Heart left ventricle (tissue), 16 donors: ENCODE measurements around the gene RCVRN. TPM values are rescaled to one million over a fixed set of nuclear protein-coding genes. Genes with fewer than 3 reads are reported as not detected.

Experiments
- ATAC-seq, 4 donors: fragments of 200-7000 bp; cut with Tn5 transposase; one replicate each; pipeline ENCODE4 v1.9.1; 2020 to 2022; ENCODE audit warnings: moderate library complexity in 4 of 4, mild to moderate bottlenecking in 3 of 4, moderate number of reproducible peaks in 1 of 4
- DNase-seq, 5 donors: peaks; one replicate each; pipeline ENCODE4 v3.0.0-alpha.2; 2020
- H3K27ac ChIP-seq, 12 donors: fragments of 200-600 bp; sonication (generic) in 4 of 12; one replicate each; pipeline versions ENCODE4 v1.5.0 to v1.8.0; 2016 to 2022; ENCODE audit warnings: mild to moderate bottlenecking in 2 of 12
- H3K27me3 ChIP-seq, 9 donors: fragments of 200-600 bp; sonication (generic) in 2 of 9; one replicate each; pipeline versions ENCODE4 v1.5.1 to v1.8.0; 2016 to 2022; ENCODE audit warnings: mild to moderate bottlenecking in 3 of 9
- H3K36me3 ChIP-seq, 9 donors: fragments of 200-600 bp; sonication (generic) in 2 of 9; one replicate each; pipeline versions ENCODE4 v1.5.0 to v1.8.0; 2018 to 2022; ENCODE audit warnings: mild to moderate bottlenecking in 2 of 9
- H3K4me1 ChIP-seq, 12 donors: fragments of 200-600 bp; sonication (generic) in 4 of 12; one replicate each; pipeline versions ENCODE4 v1.5.0 to v1.8.0; 2016 to 2022; ENCODE audit warnings: mild to moderate bottlenecking in 3 of 12
- H3K4me3 ChIP-seq, 12 donors: fragments of 200-600 bp; sonication (generic) in 4 of 12; one replicate each; pipeline versions ENCODE4 v1.5.0 to v1.8.0; 2017 to 2022; ENCODE audit warnings: mild to moderate bottlenecking in 9 of 12, moderate library complexity in 4 of 12
- H3K9me3 ChIP-seq, 12 donors: fragments of 200-600 bp; sonication (generic) in 4 of 12; one replicate each; pipeline versions ENCODE4 v1.5.0 to v1.8.0; 2016 to 2022; ENCODE audit warnings: mild to moderate bottlenecking in 1 of 12
- CTCF ChIP-seq, 12 donors: fragments of 200-600 bp; sonication (generic) in 4 of 12; IDR thresholded peaks; one replicate each; pipeline versions ENCODE4 v1.5.0 to v1.8.0; 2018 to 2022; ENCODE audit warnings: antibody characterized with exemption in 12 of 12, mild to moderate bottlenecking in 5 of 12
- POLR2A ChIP-seq, 2 donors: fragments of 450-650 bp; IDR thresholded peaks; one replicate each; pipeline ENCODE4 v1.6.1; 2017; ENCODE audit warnings: antibody characterized with exemption in 2 of 2, mild to moderate bottlenecking in 2 of 2, moderate library complexity in 2 of 2
- WGBS, 4 donors: extraction: QIAGEN DNeasy Blood & Tissue Kit in 2 of 4; methylation state at CpG; one replicate each; pipeline versions ENCODE4 v1.1.5 to v1.1.7; 2013 to 2018; 5-methylcytosine and 5-hydroxymethylcytosine counted together
- intact Hi-C, 10 donors: fragments of 100-400 bp; cut with DNase I; formaldehyde crosslinking; loops; one replicate each; pipeline versions ENCODE4 v1.11.1 to v1.14.2; 2022
- polyA plus RNA-seq, 2 donors: library from polyadenylated mRNA; stranded (reverse); fragments of 200-250 nt; gene quantifications; one replicate each; pipeline ENCODE4 v1.2.3, GENCODE V29; 2013
- total RNA-seq, 9 donors: library from RNA; depleted of rRNA in 2 of 9; stranded (reverse); fragments of >200 nt in 2 of 9; fragmentation: NEBNext Ultra II Directional in 3 of 9; extraction: Animal tissue kit (Norgen Biotek cat#: 25700) in 3 of 9; gene quantifications; one replicate each; pipeline versions ENCODE4 v1.1.0 to v1.2.4, GENCODE V29; 2016 to 2023
- donor health status: ischemic (EF 13 %, LVEDD 7.1; RV severe dilation, severe dysfunction).
- donor health status: healthy with polysubstance abuse.
- donor health status: DM: no; HTN: yes; CAD: no.
- donor health status: DM: no; HTN: no; CAD: no.
- donor health status: ischemic (EF 25% LVEDD 6.9; RV normal size, moderate dysfunction).
- donor health status: ischemic (EF 25% LVEDD 5.7; RV mildly dilated, moderate dysfunction).
- donor health status: healthy.
- donor health status: DM: yes; HTN: yes; CAD: no.
- donor health status: ischemic (EF 35%, LVEDD 5.7; RV mildly dilated, moderate dysfunction).
- donor health status: nonischemic (EF 11% LVEDD 7.7; RV severe dilation, severe dysfunction).
- donor health status: DM: yes; HTN: yes; CAD: no.
- donor health status: PGD.
- donor health status: ischemic (EF 29% LVEDD 5.4; RV normal size, mild dysfunction).
- donor health status: nonischemic (EF 23%, LVEDD 6.1; RV moderate dilation, normal function).

Gene RCVRN
- total and polyA plus RNA-seq, 11 donors = 0.09 to 1.2 (median 0.19) TPM; not detected in 2

- peak in 1 of 5 donors; percentile 21 for DNase-seq
- H3K27me3 ChIP-seq = no peaks in the 10 kb centered on the region
- peaks cover 0 to 14% (median 3%) of the 10 kb centered on the region in 12 donors for H3K9me3 ChIP-seq
- 54 to 82% (median 74%) methylated on average over 3 of the region's 3 CpGs for WGBS, 4 donors
- peaks cover 0 to 15% (median 8%) of the 10 kb centered on the region in 12 donors for H3K4me1 ChIP-seq
- peaks cover 0 to 76% (median 36%) of the 10 kb centered on the region in 9 donors for H3K36me3 ChIP-seq
- TF ChIP-seq POLR2A (IDR thresholded peaks at IDR 0.05) = no peak
- H3K27ac ChIP-seq = no peak overlapping the region
- intact Hi-C loops = no loop called here
- H3K4me3 ChIP-seq = no peak overlapping the region
- ATAC-seq = no peak
These were observed 31.0 kb upstream of the RCVRN start for GRCh38 chr17:9936095-9936494.

- Histone ChIP-seq H3K9me3 (peaks cover 0 to 14% (median 3%) of the 10 kb centered on the region in 12 donors), H3K4me1 (peaks cover 0 to 20% (median 9%) of the 10 kb centered on the region in 12 donors), H3K4me3 (no peak overlapping the region), H3K27ac (peak overlapping the region in 2 of 12 donors; percentile 1 to 13), H3K36me3 (peaks cover 0 to 76% (median 34%) of the 10 kb centered on the region in 9 donors), H3K27me3 (no peaks in the 10 kb centered on the region)
- ATAC-seq (peak in 2 of 4 donors; percentile 66 to 70), DNase-seq (peak in 2 of 5 donors; percentile 39 to 63)
- intact Hi-C loops = no loop called here
- no peak for TF ChIP-seq CTCF (IDR thresholded peaks at IDR 0.05)
- no peak for TF ChIP-seq POLR2A (IDR thresholded peaks at IDR 0.05)
- 63 to 75% (median 69%) methylated on average over 6 of the region's 6 CpGs for WGBS, 4 donors
These were observed 30.3 kb upstream of the RCVRN start for GRCh38 chr17:9935408-9935807.

- Histone ChIP-seq H3K9me3 (peaks cover 0 to 14% (median 3%) of the 10 kb centered on the region in 12 donors), H3K27ac (no peak overlapping the region), H3K4me3 (no peak overlapping the region), H3K4me1 (peaks cover 0 to 20% (median 10%) of the 10 kb centered on the region in 12 donors), H3K36me3 (peaks cover 0 to 65% (median 23%) of the 10 kb centered on the region in 9 donors), H3K27me3 (no peaks in the 10 kb centered on the region)
- intact Hi-C loops = no loop called here
- DNase-seq (peak in 1 of 5 donors; percentile 28), ATAC-seq (no peak)
- TF ChIP-seq CTCF (IDR thresholded peaks at IDR 0.05) = no peak
- no peak for TF ChIP-seq POLR2A (IDR thresholded peaks at IDR 0.05)
- WGBS, 4 donors = 82 to 85% (median 84%) methylated on average over 7 of the region's 7 CpGs
These were observed 29.3 kb upstream of the RCVRN start for GRCh38 chr17:9934331-9934730.

GRCh38 chr17:9932491-9932890, 27.4 kb upstream of the RCVRN start:
- WGBS, 4 donors = 66 to 77% (median 72%) methylated on average over 2 of the region's 2 CpGs
- Histone ChIP-seq H3K4me3 (no peak overlapping the region), H3K9me3 (no peaks in the 10 kb centered on the region), H3K27me3 (no peaks in the 10 kb centered on the region), H3K27ac (peak overlapping the region in 1 of 12 donors; percentile 53), H3K4me1 (peaks cover 0 to 19% (median 7%) of the 10 kb centered on the region in 12 donors), H3K36me3 (peaks cover 0 to 51% (median 12%) of the 10 kb centered on the region in 9 donors)
- DNase-seq (peak in 1 of 5 donors; percentile 8), ATAC-seq (no peak)
- TF ChIP-seq CTCF (IDR thresholded peaks at IDR 0.05) (no peak), POLR2A (IDR thresholded peaks at IDR 0.05) (no peak)
- intact Hi-C loops = no loop called here
